HAP-1 (cell line): Measurements from ENCODE around the gene KRTAP10-1.
A peak's percentile ranks its signal among the peaks of the same experiment; 100 is the strongest.

Experiments
- DNase-seq, 2 experiments: peaks; one replicate each; pipeline ENCODE4 v3.0.0-alpha.2; 2016 to 2020; ENCODE audit warnings: low spot score in 2 of 2
- H3K27me3 ChIP-seq: fragments of 250-450 bp; sonication (Bioruptor Pico); 2 replicates; pipeline ENCODE4 v1.5.1; 2020; ENCODE audit warnings: low read depth, mild to moderate bottlenecking, moderate library complexity
- H3K36me3 ChIP-seq: fragments of 250-450 bp; sonication (Bioruptor Pico); replicated peaks from 2 replicates; pipeline ENCODE4 v1.5.1; 2020; ENCODE audit warnings: mild to moderate bottlenecking
- H3K4me1 ChIP-seq: fragments of 250-450 bp; sonication (Bioruptor Pico); 2 replicates; pipeline ENCODE4 v1.5.1; 2020; ENCODE audit warnings: mild to moderate bottlenecking
- H3K4me3 ChIP-seq: fragments of 250-450 bp; sonication (Bioruptor Pico); 2 replicates; pipeline ENCODE4 v1.5.1; 2020; ENCODE audit warnings: mild to moderate bottlenecking, moderate library complexity
- H3K9me3 ChIP-seq: fragments of 250-450 bp; sonication (Bioruptor Pico); 2 replicates; pipeline ENCODE4 v1.5.1; 2020; ENCODE audit warnings: mild to moderate bottlenecking, moderate library complexity
- in situ Hi-C: fragments of 300-500 bp; cut with MboI; formaldehyde crosslinking; loops from 3 replicates; pipeline ENCODE4 v1.14.3; 2020; ENCODE audit warnings: low sequenced_read_pairs, inconsistent platforms, mixed read lengths

The KRTAP10-1 gene

DNA sequence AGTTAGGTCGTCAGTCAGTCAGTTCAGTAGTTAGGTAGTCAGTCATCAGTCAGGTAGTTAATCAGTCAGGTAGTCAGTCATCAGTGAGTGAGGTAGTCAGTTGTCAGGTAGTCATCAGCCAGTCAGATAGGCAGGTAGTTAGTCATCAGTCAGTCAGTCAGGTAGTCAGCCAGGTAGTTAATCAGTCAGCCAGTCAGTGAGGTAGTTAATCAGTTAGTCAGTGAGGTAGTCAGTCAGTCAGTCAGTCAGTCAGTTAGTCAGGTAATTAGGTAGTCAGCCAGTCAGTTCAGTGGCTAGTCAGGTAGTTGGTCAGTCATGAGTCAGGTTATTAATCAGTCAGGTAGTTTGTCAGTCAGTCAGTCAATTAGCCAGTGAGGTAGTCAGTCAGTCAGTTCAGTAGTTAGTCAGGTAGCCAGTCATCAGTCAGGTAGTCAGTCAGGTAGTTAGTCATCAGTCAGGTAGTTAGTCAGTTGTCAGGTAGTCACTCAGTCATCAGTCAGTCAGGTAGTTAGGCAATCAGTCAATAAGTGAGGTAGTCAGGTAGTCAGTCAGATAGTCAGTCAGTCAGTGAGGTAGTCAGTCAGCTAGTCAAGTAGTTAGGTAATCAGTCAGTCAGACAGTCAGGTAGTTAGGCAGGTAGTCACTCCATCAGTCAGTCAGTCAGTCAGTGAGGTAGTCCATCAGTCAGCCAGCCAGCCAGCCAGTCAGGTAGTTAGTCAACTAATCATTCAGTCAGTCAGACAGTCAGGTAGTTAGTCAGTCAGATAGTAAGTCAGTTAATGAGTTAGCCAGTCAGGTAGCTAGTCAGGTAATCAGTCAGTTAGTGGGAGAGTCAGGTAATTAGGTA lies 16.2 kb downstream of the KRTAP10-1 start:
- in situ Hi-C loops = no loop called here
- no peaks in the 10 kb centered on the region for H3K4me1 ChIP-seq
- no peak for DNase-seq

GRCh38 chr21:44522753-44523204 lies 17.2 kb downstream of the KRTAP10-1 start:
- Histone ChIP-seq H3K36me3 (no peaks in the 10 kb centered on the region), H3K4me1 (no peaks in the 10 kb centered on the region), H3K27me3 (no peaks in the 10 kb centered on the region), H3K4me3 (no peak overlapping the region), H3K9me3 (no peaks in the 10 kb centered on the region)
- in situ Hi-C loops = no loop called here
- DNase-seq = no peak

More for the DNA sequence above, 16.2 kb downstream of the KRTAP10-1 start:
- Histone ChIP-seq H3K9me3 (no peaks in the 10 kb centered on the region), H3K36me3 (no peaks in the 10 kb centered on the region), H3K27me3 (no peaks in the 10 kb centered on the region), H3K4me3 (no peak overlapping the region)

DNA sequence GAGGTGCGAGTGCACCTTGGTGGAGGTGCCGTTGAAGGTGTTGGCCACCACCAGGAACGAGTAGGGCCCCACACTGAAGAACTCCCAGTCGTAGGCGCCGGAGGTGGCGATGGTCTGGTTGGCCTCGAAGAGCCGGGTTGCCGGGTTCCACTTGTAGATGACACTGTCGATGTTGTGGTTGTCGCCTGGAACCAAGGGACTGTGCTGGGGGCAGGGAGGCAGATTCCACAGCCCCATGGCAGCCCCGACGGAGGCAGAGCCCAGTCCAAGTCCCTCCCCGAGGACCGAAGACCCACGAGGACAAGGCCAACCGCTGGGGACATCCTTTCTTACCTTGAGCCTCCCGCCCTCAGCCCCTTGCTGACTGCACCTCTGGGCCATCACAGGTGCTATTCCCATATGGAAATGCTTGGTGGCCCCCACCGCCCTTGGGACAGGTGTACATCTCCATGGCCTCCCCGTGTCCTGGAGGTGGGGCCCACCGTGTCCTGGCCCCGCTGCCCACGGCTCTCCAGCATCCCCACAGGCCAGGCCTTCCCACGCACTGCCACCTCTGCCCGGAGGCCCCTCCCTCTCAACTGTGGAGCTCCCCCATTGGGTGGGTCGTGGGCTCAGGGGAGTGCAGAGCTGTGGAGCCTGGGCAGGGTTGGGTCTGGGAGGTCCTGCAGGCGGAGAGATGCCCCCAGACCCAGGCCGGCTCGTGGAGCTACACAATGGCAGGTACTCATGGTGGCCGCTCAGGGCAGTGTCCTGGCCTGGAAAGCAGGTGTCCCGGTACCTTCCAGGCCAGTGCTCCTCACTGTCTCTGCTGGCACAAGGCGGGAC lies 17.9 kb downstream of the KRTAP10-1 start:
- no peaks in the 10 kb centered on the region for H3K4me1 ChIP-seq
- no peak overlapping the region for H3K4me3 ChIP-seq
- in situ Hi-C loops = no loop called here
- no peaks in the 10 kb centered on the region for H3K27me3 ChIP-seq
- no peak for DNase-seq
- H3K36me3 ChIP-seq = no peaks in the 10 kb centered on the region
- H3K9me3 ChIP-seq = no peaks in the 10 kb centered on the region

DNA sequence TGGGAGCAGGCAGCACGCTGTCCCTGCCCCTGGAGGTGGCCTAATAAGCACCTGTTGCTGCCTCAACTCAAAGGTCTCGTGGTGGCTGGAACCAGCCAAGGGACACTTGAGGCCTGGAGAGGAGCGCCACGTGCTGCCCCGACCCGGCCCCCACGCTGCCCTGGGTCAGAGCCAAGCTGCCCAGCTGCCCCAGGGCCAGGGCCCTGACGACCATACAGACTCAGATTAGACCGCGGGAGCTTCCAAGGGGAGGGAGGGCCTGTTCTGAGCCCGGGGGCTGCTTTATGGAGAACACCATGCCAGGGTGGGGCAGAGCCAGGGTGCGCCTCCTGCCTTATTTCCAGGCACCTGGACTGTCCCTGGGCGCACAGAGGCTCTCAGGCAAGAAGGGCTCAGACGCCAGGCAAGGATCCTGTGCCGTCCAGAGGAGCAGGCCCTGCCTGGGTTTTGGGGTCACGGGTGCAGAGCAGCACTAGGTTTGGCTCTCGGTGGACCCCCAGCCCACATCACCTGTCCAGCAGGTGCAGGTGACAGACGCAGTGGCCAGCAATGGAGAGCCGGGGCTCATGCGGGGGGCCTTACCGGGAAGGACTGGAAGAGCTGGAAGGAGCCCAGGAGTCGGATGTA lies 18.6 kb downstream of the KRTAP10-1 start:
- H3K4me1 ChIP-seq = no peaks in the 10 kb centered on the region
- DNase-seq = no peak
- no peaks in the 10 kb centered on the region for H3K27me3 ChIP-seq
- in situ Hi-C loops = no loop called here
- no peak overlapping the region for H3K4me3 ChIP-seq
- H3K36me3 ChIP-seq = no peaks in the 10 kb centered on the region
- no peaks in the 10 kb centered on the region for H3K9me3 ChIP-seq

DNA sequence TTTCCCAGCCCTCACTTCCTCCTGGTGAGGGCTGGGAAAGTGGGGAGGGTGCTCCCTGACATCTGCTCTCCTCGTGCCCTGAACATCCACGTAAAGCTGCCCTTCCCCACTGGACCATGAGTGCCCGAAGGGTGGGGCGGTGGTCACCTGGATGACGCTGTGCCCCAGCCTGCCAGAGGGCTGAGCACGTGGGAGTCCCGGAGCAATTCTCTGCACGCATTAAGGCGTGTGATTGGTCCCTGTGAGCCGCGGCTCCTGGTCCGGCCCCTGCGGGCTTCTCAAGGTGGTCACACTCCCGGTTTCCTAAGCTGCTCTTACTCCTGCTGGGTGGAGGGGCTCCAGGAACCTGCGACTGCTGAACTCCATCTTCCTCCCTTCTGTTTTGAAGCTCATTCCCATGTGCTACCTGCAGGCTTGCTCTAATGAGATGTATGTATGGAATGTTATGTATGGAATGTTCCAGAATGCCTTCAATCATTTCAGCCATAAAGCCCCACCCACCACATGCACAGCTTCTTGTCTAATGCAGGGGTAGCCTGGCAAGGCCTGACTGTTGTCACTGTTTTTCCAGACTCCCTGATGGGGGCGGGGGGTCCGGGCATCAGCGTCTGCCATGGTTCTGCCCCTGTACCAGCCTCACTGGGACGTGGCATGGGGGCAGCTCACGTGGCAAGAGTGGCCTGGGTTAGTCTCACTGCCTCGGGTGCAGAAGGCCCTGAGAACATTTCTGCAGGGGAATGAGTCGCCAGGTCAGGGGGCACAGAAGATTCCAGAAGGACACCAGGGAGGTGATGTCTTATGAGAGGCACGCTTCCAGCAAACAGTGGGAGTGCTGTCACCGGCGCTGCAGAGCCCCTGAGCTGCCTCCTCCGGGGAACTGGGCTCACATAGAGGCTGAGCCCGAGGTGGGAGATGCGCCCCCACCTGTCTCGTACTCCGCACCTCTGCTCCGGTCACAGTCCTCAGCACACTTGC lies 19.4 kb downstream of the KRTAP10-1 start:
- no peaks in the 10 kb centered on the region for H3K36me3 ChIP-seq
- no peaks in the 10 kb centered on the region for H3K4me1 ChIP-seq
- H3K27me3 ChIP-seq = no peaks in the 10 kb centered on the region
- in situ Hi-C loops = no loop called here
- DNase-seq = no peak
- no peaks in the 10 kb centered on the region for H3K9me3 ChIP-seq
- H3K4me3 ChIP-seq = no peak overlapping the region

DNA sequence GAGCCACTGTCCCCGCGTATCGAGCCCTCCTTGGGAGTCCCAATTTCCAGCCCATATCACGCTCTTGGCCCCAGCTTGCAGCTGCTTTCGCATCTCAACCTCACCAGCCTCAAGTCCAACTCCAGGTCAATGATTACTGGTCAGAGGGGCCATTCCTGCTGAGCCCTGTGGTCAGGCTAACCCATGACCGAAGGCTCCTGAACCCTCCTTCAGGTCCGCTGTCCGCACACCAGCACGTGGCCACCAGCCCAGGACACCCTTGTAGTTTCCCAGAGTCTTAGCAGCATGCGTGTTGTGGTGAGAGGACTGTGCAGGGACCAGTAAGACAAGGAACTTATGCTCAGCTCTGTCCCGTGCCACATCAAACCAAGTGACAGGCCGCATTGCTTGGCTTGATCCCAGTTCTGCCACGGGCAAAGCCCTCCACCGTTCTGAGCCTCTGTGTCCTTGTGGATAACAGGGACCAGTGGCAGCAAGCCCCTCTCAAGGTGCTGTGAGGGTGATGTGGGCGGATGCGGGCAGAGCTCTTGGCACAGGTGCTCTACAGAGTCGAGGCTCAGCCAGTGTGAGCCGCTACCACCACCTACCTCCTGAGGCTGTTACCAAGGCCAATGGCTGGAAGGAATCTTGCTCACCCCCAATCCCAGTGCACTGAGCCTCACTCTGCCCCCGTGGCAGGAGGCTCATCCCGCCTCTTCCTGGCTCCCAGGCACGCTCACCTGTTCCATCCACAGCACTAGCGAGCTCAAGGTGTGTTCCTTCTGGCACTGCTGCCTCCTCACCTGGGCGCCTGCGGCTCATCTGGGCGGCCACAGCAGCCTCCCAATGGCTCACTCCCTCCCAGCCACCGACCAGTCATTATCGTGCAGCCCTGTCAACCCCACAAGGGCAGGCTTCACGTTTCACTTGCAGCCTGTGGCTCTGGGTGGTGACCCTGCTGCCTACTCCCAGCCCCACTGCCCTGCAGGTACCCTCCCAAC lies 20.4 kb downstream of the KRTAP10-1 start:
- H3K27me3 ChIP-seq = no peaks in the 10 kb centered on the region
- in situ Hi-C loops = no loop called here
- H3K4me3 ChIP-seq = no peak overlapping the region
- no peaks in the 10 kb centered on the region for H3K9me3 ChIP-seq
- DNase-seq = no peak
- H3K36me3 ChIP-seq = no peaks in the 10 kb centered on the region
- no peaks in the 10 kb centered on the region for H3K4me1 ChIP-seq

- in situ Hi-C loops = no loop called here
- no peak for DNase-seq
- Histone ChIP-seq H3K4me1 (no peaks in the 10 kb centered on the region), H3K36me3 (no peaks in the 10 kb centered on the region), H3K4me3 (no peak overlapping the region), H3K27me3 (no peaks in the 10 kb centered on the region), H3K9me3 (no peaks in the 10 kb centered on the region)
Measured at GRCh38 chr21:44518686-44519085, 21.3 kb downstream of the KRTAP10-1 start.

DNA sequence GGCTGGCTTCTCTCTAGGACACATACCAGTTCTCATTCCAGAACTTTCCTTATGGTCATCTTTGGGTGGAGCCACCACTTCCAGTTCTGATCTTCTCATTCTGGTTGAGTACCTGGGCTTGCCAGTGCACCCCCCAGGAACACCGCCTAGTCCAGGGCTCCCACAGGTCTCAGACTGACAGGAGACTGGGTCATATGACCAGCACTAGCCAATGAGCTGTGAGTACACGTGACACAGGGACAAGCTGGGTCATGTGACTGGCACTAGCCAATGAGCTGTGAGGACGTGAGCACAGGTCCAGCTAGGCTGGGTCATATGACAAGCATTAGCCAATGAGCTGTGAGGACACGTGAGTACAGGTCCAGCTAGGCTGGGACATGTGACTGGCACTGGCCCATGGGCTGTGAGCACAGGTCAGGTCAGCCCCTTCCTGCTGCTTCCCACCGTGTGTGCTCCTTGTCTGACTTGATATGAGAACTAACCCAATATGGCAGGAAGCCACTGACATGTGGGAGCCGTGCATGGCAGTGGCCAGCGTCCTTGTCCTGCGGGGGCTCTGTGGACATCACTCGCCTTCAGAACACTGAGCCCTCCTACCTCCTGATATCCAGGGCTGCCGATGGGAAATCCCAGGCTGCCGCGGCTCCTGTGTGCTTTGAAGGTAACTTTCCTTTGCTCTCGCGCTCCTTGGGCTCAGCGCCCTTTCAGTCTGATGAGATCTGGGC lies 22.7 kb downstream of the KRTAP10-1 start:
- no peaks in the 10 kb centered on the region for H3K4me1 ChIP-seq
- H3K9me3 ChIP-seq = no peaks in the 10 kb centered on the region
- peak in 1 of 2 experiments; percentile 64 for DNase-seq
- in situ Hi-C loops = no loop called here
- no peaks in the 10 kb centered on the region for H3K36me3 ChIP-seq
- no peaks in the 10 kb centered on the region for H3K27me3 ChIP-seq
- no peak overlapping the region for H3K4me3 ChIP-seq

DNA sequence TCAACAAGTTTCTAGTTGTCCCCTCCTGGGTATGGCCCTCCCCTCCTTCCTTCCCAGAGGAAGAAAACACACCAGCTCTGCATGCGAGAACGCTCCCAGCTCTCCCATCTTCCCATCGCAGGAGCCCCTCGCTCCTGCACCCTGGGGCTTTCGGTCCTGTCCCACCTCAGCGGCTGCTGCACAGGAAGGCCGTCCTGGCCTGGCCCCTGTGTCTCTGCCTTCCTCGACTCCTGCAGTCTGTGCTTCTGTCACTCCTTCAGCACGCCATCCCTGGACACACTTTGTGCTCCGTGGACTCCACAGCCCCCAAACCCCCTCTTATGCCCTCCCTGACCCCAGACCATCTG lies 23.2 kb downstream of the KRTAP10-1 start:
- Histone ChIP-seq H3K4me1 (no peaks in the 10 kb centered on the region), H3K27me3 (no peaks in the 10 kb centered on the region), H3K4me3 (no peak overlapping the region), H3K9me3 (no peaks in the 10 kb centered on the region), H3K36me3 (no peaks in the 10 kb centered on the region)
- in situ Hi-C loops = no loop called here
- no peak for DNase-seq

DNA sequence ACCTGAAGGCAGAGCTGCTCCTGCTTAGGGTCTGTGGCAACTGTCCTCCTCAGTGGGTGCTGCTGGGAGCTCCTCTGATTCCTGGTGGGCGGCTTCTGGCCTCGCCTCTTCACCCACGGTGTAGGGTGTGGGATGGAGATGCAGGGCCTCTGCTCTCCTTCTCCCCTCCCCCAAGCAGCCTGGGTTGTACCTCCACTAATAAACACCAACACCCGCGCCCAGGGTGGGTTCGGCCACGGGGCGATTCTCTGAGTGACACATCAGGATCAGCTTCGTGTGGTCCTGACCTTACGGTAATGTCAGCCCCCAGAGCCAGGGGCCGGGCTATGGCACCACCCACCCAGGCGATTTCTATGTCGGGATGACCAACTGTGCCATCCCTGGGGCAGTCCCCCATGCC lies 23.7 kb downstream of the KRTAP10-1 start:
- in situ Hi-C loops = no loop called here
- Histone ChIP-seq H3K4me3 (no peak overlapping the region), H3K36me3 (no peaks in the 10 kb centered on the region), H3K27me3 (no peaks in the 10 kb centered on the region), H3K4me1 (no peaks in the 10 kb centered on the region), H3K9me3 (no peaks in the 10 kb centered on the region)
- DNase-seq = no peak

DNA sequence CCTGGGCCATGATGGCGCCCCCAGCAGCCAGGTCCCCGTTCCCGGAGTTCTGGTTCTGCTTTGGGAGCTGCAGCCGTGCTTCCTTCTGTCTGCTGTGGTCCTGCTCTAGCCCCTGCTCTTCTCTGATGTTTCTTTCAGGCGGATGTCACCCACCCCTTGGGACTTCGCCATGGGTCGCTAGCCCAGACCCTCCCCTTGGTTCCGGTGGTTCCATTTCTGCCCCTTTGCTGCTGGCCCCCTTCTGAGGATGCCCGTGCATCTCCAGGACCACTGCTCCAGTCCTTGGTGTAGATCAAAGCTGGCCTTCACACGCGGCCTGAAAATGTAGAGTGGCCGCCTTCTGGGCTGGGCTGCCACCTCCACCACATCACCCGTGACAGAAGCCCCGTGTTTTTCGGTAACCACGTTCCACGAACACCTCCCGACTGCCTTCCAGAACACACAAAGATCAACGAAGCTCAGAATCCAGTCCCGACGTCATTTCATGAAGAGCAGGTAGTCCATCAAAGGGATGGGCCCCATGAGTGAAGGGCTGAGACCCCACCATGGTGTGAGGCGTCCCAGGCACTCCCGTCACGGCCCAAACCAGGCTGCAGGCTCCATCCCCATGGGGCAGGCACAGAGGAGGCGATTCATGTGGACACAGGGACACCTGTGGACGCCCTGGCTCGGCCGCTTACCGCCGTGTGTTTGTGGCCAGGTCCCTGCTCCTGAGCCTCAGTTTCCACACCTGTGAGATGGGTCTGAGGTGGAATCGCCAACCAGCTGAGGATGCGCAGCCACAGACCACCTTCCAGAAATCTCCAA lies 24.4 kb downstream of the KRTAP10-1 start:
- Histone ChIP-seq H3K27me3 (no peaks in the 10 kb centered on the region), H3K9me3 (no peaks in the 10 kb centered on the region), H3K4me1 (no peaks in the 10 kb centered on the region), H3K4me3 (no peak overlapping the region), H3K36me3 (no peaks in the 10 kb centered on the region)
- in situ Hi-C loops = no loop called here
- DNase-seq = no peak
